Activated B cell treated with CpG ODN at 0.5 μM for 24 hours (primary cell): Measurements from ENCODE around the gene COQ10A. TPM values are rescaled to one million over a fixed set of nuclear protein-coding genes. Genes with fewer than 3 reads are reported as not detected.

Source experiments
- ATAC-seq: fragments of 200-7000 bp; cut with Tn5 transposase; one replicate; pipeline ENCODE4 v1.10.0; 2021; ENCODE audit warnings: low read depth, mild to moderate bottlenecking, moderate library complexity
- CTCF ChIA-PET: fragments of 350-600 bp; sonication (Branson Sonifier 250); formaldehyde crosslinking; loops from one replicate; lab custom pipeline; 2021; ENCODE audit warnings: antibody characterized with exemption; lab: Charles Lee
- POLR2A ChIA-PET: fragments of 350-600 bp; sonication (Branson Sonifier 250); formaldehyde crosslinking; loops from one replicate; lab custom pipeline; 2021; ENCODE audit warnings: antibody characterized with exemption; lab: Charles Lee
- DNase-seq: peaks from one replicate; pipeline ENCODE4 v3.0.0; 2022
- H3K27ac Mint-ChIP-seq: one replicate; pipeline ENCODE4 v1.8.0; 2020; ENCODE audit warnings: mixed read lengths
- H3K27me3 Mint-ChIP-seq: one replicate; pipeline ENCODE4 v1.8.0; 2021; ENCODE audit warnings: mixed read lengths
- H3K36me3 Mint-ChIP-seq: one replicate; pipeline ENCODE4 v1.8.0; 2021; ENCODE audit warnings: low read depth, mixed read lengths
- H3K4me1 Mint-ChIP-seq: one replicate; pipeline ENCODE4 v1.8.0; 2021; ENCODE audit warnings: mixed read lengths
- H3K4me3 Mint-ChIP-seq: one replicate; pipeline ENCODE4 v1.8.0; 2020; ENCODE audit warnings: mild to moderate bottlenecking, mixed read lengths
- H3K9me3 Mint-ChIP-seq: one replicate; pipeline ENCODE4 v1.8.0; 2020; ENCODE audit warnings: mixed read lengths
- intact Hi-C: fragments of 100-400 bp; cut with micrococcal nuclease; formaldehyde crosslinking; loops from one replicate; pipeline ENCODE4 v1.15.1; 2024
- total RNA-seq: library from RNA; stranded (reverse); gene quantifications from 2 replicates; pipeline ENCODE4 v1.2.3, GENCODE V29; 2022
- TF ChIP-seq, protein P1 (sequence below): fragments of 200-600 bp; IDR thresholded peaks from one replicate; pipeline ENCODE4 v1.8.0; 2022; ENCODE audit warnings: antibody characterized with exemption, mild to moderate bottlenecking

Gene COQ10A
- total RNA-seq, 1 donor from 2014 or later, result 35.6 TPM

DNA sequence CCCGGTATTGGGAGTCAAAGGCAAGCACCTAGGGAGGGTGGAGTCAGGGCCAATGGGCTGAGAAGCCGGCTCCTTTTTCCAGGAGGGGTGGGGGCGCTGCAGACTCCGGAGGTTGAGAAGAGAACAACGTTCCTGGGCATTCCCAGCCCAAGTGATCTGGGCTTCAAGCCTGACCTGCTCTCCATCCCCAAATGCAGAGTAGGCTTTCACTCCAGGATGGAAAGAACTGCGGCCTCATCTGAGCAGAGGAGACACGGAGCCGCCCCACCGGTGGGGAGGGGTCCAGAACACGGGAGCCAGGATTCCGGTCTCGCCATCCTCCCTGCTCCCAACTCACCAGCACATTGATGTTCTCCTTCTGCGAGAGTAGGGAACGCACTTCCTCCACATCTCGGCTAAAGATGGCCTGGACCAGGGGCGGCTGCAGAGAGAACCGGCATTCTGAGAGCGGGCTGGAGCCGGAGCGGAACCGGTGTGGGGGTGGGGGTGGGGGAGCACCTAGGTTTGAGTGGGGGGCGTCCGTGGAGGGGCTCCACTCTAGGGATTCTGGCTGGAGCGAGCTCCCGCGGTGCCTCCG, 9.2 kb upstream of the COQ10A start:
- TF ChIP-seq, protein P1, sequence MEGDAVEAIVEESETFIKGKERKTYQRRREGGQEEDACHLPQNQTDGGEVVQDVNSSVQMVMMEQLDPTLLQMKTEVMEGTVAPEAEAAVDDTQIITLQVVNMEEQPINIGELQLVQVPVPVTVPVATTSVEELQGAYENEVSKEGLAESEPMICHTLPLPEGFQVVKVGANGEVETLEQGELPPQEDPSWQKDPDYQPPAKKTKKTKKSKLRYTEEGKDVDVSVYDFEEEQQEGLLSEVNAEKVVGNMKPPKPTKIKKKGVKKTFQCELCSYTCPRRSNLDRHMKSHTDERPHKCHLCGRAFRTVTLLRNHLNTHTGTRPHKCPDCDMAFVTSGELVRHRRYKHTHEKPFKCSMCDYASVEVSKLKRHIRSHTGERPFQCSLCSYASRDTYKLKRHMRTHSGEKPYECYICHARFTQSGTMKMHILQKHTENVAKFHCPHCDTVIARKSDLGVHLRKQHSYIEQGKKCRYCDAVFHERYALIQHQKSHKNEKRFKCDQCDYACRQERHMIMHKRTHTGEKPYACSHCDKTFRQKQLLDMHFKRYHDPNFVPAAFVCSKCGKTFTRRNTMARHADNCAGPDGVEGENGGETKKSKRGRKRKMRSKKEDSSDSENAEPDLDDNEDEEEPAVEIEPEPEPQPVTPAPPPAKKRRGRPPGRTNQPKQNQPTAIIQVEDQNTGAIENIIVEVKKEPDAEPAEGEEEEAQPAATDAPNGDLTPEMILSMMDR, result no peak
- no peak for ATAC-seq
- H3K4me1 Mint-ChIP-seq, result peaks cover 21% of the 10 kb centered on the region
- intact Hi-C loops, result loop anchor here (1.0 to 2.0 kb wide), 9 partner anchors 10 to 518 kb away; partner anchors contain the start of genes CS and NABP2
- H3K27ac Mint-ChIP-seq, result peak overlapping the region; percentile 70
- ChIA-PET CTCF (interaction anchor here (0.6 to 2.1 kb wide), 17 partner anchors 9 to 212 kb away, joined by 3 to 14 read pairs (median 4); partner anchors contain the start of genes CNPY2, COQ10A, RNF41 and ZC3H10), POLR2A (interaction anchor here (0.8 to 2.9 kb wide), 11 partner anchors 10 to 153 kb away, joined by 3 to 22 read pairs (median 4); partner anchors contain the start of genes COQ10A, ESYT1, PA2G4 and PAN2)
- peak overlapping the region; percentile 87 for H3K4me3 Mint-ChIP-seq
- H3K36me3 Mint-ChIP-seq, result peaks cover 36% of the 10 kb centered on the region
- H3K9me3 Mint-ChIP-seq, result no peaks in the 10 kb centered on the region
- no peaks in the 10 kb centered on the region for H3K27me3 Mint-ChIP-seq
- DNase-seq, result no peak

DNA sequence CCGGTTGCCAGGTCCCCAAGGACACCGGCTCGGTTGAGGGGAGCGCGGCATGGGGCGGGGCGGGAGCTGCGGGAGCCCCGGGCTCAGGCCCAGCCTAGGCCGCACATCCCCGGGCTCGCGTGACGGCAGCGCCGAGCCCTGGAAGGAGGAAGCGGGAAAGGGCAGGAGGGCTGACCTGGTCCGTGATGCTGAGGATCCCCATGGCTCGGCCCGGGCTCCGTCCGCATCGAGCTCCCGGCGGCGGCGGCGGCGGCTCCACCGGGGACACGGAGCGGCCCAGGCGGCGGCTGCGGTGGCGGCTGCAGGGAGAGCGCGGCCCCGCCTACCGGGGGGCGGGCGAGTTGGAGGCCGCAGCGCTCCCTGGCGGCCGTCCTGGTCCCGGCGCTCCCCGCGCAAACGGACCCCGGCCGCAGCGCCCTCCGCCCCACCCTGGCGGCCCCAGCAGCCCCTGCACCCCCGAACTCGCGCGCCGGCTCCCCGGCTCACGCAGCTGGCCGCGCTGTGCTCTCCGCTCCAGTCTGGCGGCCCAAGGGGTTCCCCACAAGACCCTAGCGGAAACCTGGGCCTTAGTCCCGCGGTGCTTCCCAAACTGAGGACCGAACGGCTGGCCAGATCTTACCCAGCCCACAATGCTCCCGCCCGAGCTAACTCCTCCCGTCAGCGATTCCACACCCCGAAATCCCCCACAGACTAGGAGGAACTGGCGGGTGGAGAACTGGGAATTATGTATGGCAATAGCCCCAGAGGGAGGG, 8.5 kb upstream of the COQ10A start, which contains the start of gene ANKRD52:
Gene ANKRD52 (minus strand): TSS at position 317 of the 752 bp plus-strand sequence. CDS start 115 bp downstream, at position 202.
- no peaks in the 10 kb centered on the region for H3K9me3 Mint-ChIP-seq
- peaks cover 21% of the 10 kb centered on the region for H3K4me1 Mint-ChIP-seq
- ATAC-seq (peak; percentile 94), DNase-seq (peak; percentile 89)
- CTCF ChIA-PET, result interaction anchor here (0.6 to 2.1 kb wide), 14 partner anchors 9 to 212 kb away, joined by 3 to 14 read pairs (median 5); partner anchors contain the start of genes CNPY2, COQ10A, RNF41 and ZC3H10
- peak within 1 kb of the TSS; percentile 77 for H3K27ac Mint-ChIP-seq
- H3K36me3 Mint-ChIP-seq, result peaks cover 29% of the 10 kb centered on the region
- POLR2A ChIA-PET, result interaction anchor here (0.6 to 2.9 kb wide), 12 partner anchors 9 to 206 kb away, joined by 3 to 22 read pairs (median 4); partner anchors contain the start of genes CNPY2, COQ10A, ESYT1 and PAN2
- peak within 1 kb of the TSS; percentile 91 for H3K4me3 Mint-ChIP-seq
- no peaks in the 10 kb centered on the region for H3K27me3 Mint-ChIP-seq
- intact Hi-C loops, result loop anchor here (1.0 to 2.0 kb wide), 9 partner anchors 9 to 519 kb away; partner anchors contain the start of genes CS and NABP2
- TF ChIP-seq, protein P1, result peak; percentile 28

DNA sequence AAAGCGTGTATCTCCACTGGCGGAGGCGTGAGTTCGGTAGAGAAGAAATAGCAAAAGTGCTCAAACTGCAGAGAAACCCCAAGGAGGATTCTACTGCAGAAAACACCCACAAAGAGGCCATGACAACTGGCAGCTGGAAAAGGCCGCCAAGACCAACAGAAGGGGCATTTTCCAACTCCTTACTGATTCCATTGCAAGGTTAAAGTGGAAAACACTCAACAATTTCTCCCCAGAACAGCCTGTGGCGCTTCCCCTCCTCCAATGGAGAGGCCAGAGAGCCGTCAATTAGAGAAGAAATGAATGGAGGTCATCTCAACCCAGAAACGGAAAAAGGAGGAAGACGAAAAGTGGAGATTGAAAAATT, 7.9 kb upstream of the COQ10A start:
- no peaks in the 10 kb centered on the region for H3K27me3 Mint-ChIP-seq
- POLR2A ChIA-PET, result interaction anchor here (0.6 to 2.9 kb wide), 10 partner anchors 8 to 205 kb away, joined by 3 to 22 read pairs (median 4); partner anchors contain the start of genes CNPY2, COQ10A, PAN2 and RNF41
- CTCF ChIA-PET, result interaction anchor here (1.1 to 2.1 kb wide), 9 partner anchors 8 to 213 kb away, joined by 3 to 14 read pairs (median 8); partner anchors contain the start of genes COQ10A, RNF41 and ZC3H10

GRCh38 chr12:56260380-56260779, 6.4 kb upstream of the COQ10A start:
- TF ChIP-seq, protein P1, result no peak
- H3K27ac Mint-ChIP-seq, result no peak overlapping the region
- no peaks in the 10 kb centered on the region for H3K27me3 Mint-ChIP-seq
- no peaks in the 10 kb centered on the region for H3K9me3 Mint-ChIP-seq
- no peak overlapping the region for H3K4me3 Mint-ChIP-seq
- no peak for ATAC-seq
- intact Hi-C loops, result no loop called here
- H3K4me1 Mint-ChIP-seq, result peaks cover 21% of the 10 kb centered on the region
- POLR2A ChIA-PET, result no interaction called here
- no peak for DNase-seq
- H3K36me3 Mint-ChIP-seq, result peaks cover 9% of the 10 kb centered on the region
- CTCF ChIA-PET, result interaction anchor here (1.0 kb wide), 1 partner anchor 71 kb away, joined by 3 read pairs; the partner anchor contains the start of gene SMARCC2

More for the DNA sequence above, 7.9 kb upstream of the COQ10A start:
- ATAC-seq (no peak), DNase-seq (no peak)
- no peaks in the 10 kb centered on the region for H3K9me3 Mint-ChIP-seq
- TF ChIP-seq, protein P1, result no peak
- peaks cover 21% of the 10 kb centered on the region for H3K4me1 Mint-ChIP-seq
- peaks cover 24% of the 10 kb centered on the region for H3K36me3 Mint-ChIP-seq
- intact Hi-C loops, result loop anchor here (1.0 to 2.0 kb wide), 9 partner anchors 8 to 520 kb away; partner anchors contain the start of genes CS and NABP2
- peak overlapping the region; percentile 77 for H3K27ac Mint-ChIP-seq
- peak overlapping the region; percentile 91 for H3K4me3 Mint-ChIP-seq
